H1 (cell line): ENCODE measurements around the gene CCDC120. TPM values are rescaled to one million over a fixed set of nuclear protein-coding genes. Genes with fewer than 3 reads are reported as not detected.
A peak's percentile ranks its signal among the peaks of the same experiment; 100 is the strongest.

Experiments used
- CTCF ChIA-PET: fragments of 300-600 bp; sonication (Branson Sonifier 250); formaldehyde crosslinking; loops from one replicate; lab custom pipeline; 2021; ENCODE audit not compliant: partially characterized antibody; lab: Charles Lee
- POLR2A ChIA-PET: fragments of 300-600 bp; sonication (Branson Sonifier 250); formaldehyde crosslinking; loops from one replicate; lab custom pipeline; 2021; ENCODE audit warnings: inconsistent platforms; ENCODE audit not compliant: partially characterized antibody; lab: Charles Lee
- DNase-seq, 2 experiments: peaks; one replicate each; pipeline versions ENCODE4 v3.0.0 to v3.0.0-alpha.2; 2010 to 2022; ENCODE audit warnings: low spot score in 2 of 2, low read depth in 1 of 2, mixed read lengths in 1 of 2
- FAIRE-seq: peaks from 2 replicates; lab custom pipeline; 2011; peaks lifted over from hg19 to GRCh38; lab: Jason Lieb, UNC
- H2AFZ ChIP-seq: 2 replicates; pipeline ENCODE4 v1.8.1; 2012; ENCODE audit warnings: low read length, inconsistent platforms
- H2AK5ac ChIP-seq: 2 replicates; pipeline ENCODE4 v1.6.1; 2013; ENCODE audit warnings: low read depth, low read length
- H2BK120ac ChIP-seq: replicated peaks from 2 replicates; pipeline ENCODE3; 2013; ENCODE audit warnings: low read depth, low read length, inconsistent platforms
- H2BK12ac ChIP-seq: 2 replicates; pipeline ENCODE4 v1.6.1; 2013; ENCODE audit warnings: low read depth, low read length
- H2BK15ac ChIP-seq: 2 replicates; pipeline ENCODE4 v1.6.1; 2013; ENCODE audit warnings: low read length
- H2BK20ac ChIP-seq: 2 replicates; pipeline ENCODE4 v1.6.1; 2013; ENCODE audit warnings: low read length
- H2BK5ac ChIP-seq: 2 replicates; pipeline ENCODE4 v1.6.1; 2013; ENCODE audit warnings: low read depth, low read length
- H3K14ac ChIP-seq: 2 replicates; pipeline ENCODE4 v1.6.1; 2013; ENCODE audit warnings: inconsistent platforms; ENCODE audit not compliant: insufficient read length
- H3K18ac ChIP-seq: 2 replicates; pipeline ENCODE4 v1.6.1; 2013; ENCODE audit warnings: low read length; ENCODE audit errors: extremely low read depth
- H3K23ac ChIP-seq: 2 replicates; pipeline ENCODE4 v1.6.1; 2013; ENCODE audit warnings: inconsistent platforms; ENCODE audit not compliant: insufficient read length
- H3K23me2 ChIP-seq: 2 replicates; pipeline ENCODE4 v1.6.1; 2013; ENCODE audit warnings: low read depth, low read length
- H3K27ac ChIP-seq: 2 replicates; pipeline ENCODE4 v1.6.1; 2011; ENCODE audit warnings: low read depth, low read length, inconsistent platforms
- H3K27me3 ChIP-seq, 4 experiments: replicated peaks in 1 of 4; 1 replicate in 1 of 4; 2 replicates in 3 of 4; pipeline versions ENCODE4 v1.6.1 to v1.8.1; 2011 to 2013; ENCODE audit warnings: low read length in 3 of 4, mild to moderate bottlenecking in 3 of 4, inconsistent platforms in 2 of 4, mixed read lengths in 2 of 4, moderate library complexity in 1 of 4; ENCODE audit not compliant: control insufficient read depth in 3 of 4, insufficient read depth in 3 of 4; ENCODE audit errors: extremely low read depth in 1 of 4
- H3K36me3 ChIP-seq, 4 experiments: 2 replicates each; pipeline versions ENCODE4 v1.6.1 to v1.8.1; 2011 to 2013; ENCODE audit warnings: mild to moderate bottlenecking in 4 of 4, low read length in 3 of 4, moderate library complexity in 2 of 4, control low read depth in 1 of 4, inconsistent platforms in 1 of 4; ENCODE audit not compliant: insufficient read depth in 4 of 4, control insufficient read depth in 2 of 4
- H3K4ac ChIP-seq: replicated peaks from 2 replicates; pipeline ENCODE3; 2013; ENCODE audit warnings: low read length, low read depth, mixed read lengths, inconsistent platforms; ENCODE audit not compliant: insufficient read length
- H3K4me1 ChIP-seq, 4 experiments: replicated peaks in 1 of 4; 1 replicate in 1 of 4; 2 replicates in 3 of 4; pipeline versions ENCODE4 v1.6.1 to v1.8.1; 2011 to 2013; ENCODE audit warnings: low read length in 3 of 4, inconsistent platforms in 2 of 4, mixed read lengths in 1 of 4; ENCODE audit not compliant: insufficient read depth in 4 of 4, control insufficient read depth in 3 of 4
- H3K4me2 ChIP-seq, 2 experiments: 2 replicates each; pipeline versions ENCODE4 v1.6.1 to v1.8.1; 2011 to 2013; ENCODE audit warnings: low read depth in 2 of 2, low read length in 2 of 2, control low read depth in 1 of 2, inconsistent platforms in 1 of 2, mild to moderate bottlenecking in 1 of 2; ENCODE audit not compliant: insufficient read depth in 1 of 2
- H3K4me3 ChIP-seq, 4 experiments: fragments of 200-600, 300-600 bp in 1 of 4; sonication (generic), shearing (Covaris generic), sonication (Bioruptor Twin) in 1 of 4; 2 replicates each; pipeline versions ENCODE4 v1.5.1 to v1.8.1; 2011 to 2016; ENCODE audit warnings: low read length in 4 of 4, low read depth in 3 of 4, control low read depth in 2 of 4, inconsistent platforms in 2 of 4, mild to moderate bottlenecking in 2 of 4, mixed read lengths in 1 of 4, moderate library complexity in 1 of 4; ENCODE audit not compliant: insufficient read depth in 2 of 4; ENCODE audit errors: extremely low read depth in 1 of 4
- H3K56ac ChIP-seq: replicated peaks from 2 replicates; pipeline ENCODE3; 2013; ENCODE audit warnings: low read depth, mild to moderate bottlenecking, mixed read lengths, low read length, inconsistent platforms; ENCODE audit not compliant: insufficient read length
- H3K79me1 ChIP-seq: 2 replicates; pipeline ENCODE4 v1.6.1; 2013; ENCODE audit warnings: low read depth, low read length, control low read depth
- H3K79me2 ChIP-seq, 2 experiments: 2 replicates each; pipeline versions ENCODE4 v1.6.1 to v1.8.1; 2012 to 2013; ENCODE audit warnings: low read length in 2 of 2, mild to moderate bottlenecking in 2 of 2, inconsistent platforms in 1 of 2; ENCODE audit not compliant: insufficient read depth in 2 of 2, control insufficient read depth in 1 of 2
- H3K9ac ChIP-seq, 4 experiments: replicated peaks in 1 of 4; 1 replicate in 1 of 4; 2 replicates in 3 of 4; pipeline versions ENCODE4 v1.6.1 to v1.8.1; 2011 to 2013; ENCODE audit warnings: low read depth in 3 of 4, low read length in 3 of 4, control low read depth in 2 of 4, mild to moderate bottlenecking in 2 of 4, moderate library complexity in 2 of 4, inconsistent platforms in 1 of 4; ENCODE audit errors: extremely low read depth in 1 of 4
- H3K9me3 ChIP-seq, 2 experiments: 2 replicates each; pipeline versions ENCODE4 v1.6.1 to v1.8.1; 2012 to 2013; ENCODE audit warnings: mild to moderate bottlenecking in 2 of 2, moderate library complexity in 2 of 2, control low read depth in 1 of 2, inconsistent platforms in 1 of 2, low read depth in 1 of 2, low read length in 1 of 2, mixed read lengths in 1 of 2; ENCODE audit not compliant: insufficient read depth in 2 of 2
- H4K20me1 ChIP-seq, 2 experiments: replicated peaks in 1 of 2; 2 replicates each; pipeline versions ENCODE3 to v1.8.1; 2011 to 2013; ENCODE audit warnings: inconsistent platforms in 2 of 2, low read length in 2 of 2, mild to moderate bottlenecking in 1 of 2; ENCODE audit not compliant: insufficient read depth in 2 of 2, control insufficient read depth in 1 of 2
- H4K5ac ChIP-seq: 2 replicates; pipeline ENCODE4 v1.6.1; 2013; ENCODE audit warnings: low read length, low read depth, mixed read lengths, inconsistent platforms; ENCODE audit not compliant: insufficient read length
- H4K8ac ChIP-seq: 2 replicates; pipeline ENCODE4 v1.8.0; 2013; ENCODE audit warnings: mild to moderate bottlenecking, moderate library complexity, low read length, inconsistent platforms; ENCODE audit not compliant: insufficient read depth; ENCODE audit errors: extremely low read depth
- H4K91ac ChIP-seq: replicated peaks from 2 replicates; pipeline ENCODE3; 2013; ENCODE audit warnings: low read length, mixed read lengths, inconsistent platforms; ENCODE audit not compliant: insufficient read length
- EZH2 ChIP-seq: fragments of 200-600 bp; sonication (generic); IDR thresholded peaks from 2 replicates; pipeline ENCODE4 v1.7.1; 2012; ENCODE audit warnings: low read depth, mild to moderate bottlenecking, moderate library complexity, low read length, inconsistent platforms; ENCODE audit not compliant: severe bottlenecking
- HDAC2 ChIP-seq, 2 experiments: fragments of 300-600 bp in 1 of 2; sonication (generic) in 1 of 2; IDR thresholded peaks; 2 replicates each; pipeline ENCODE4 v1.6.1; 2011 to 2012; ENCODE audit warnings: low read depth in 2 of 2, low read length in 2 of 2, mild to moderate bottlenecking in 2 of 2, moderate library complexity in 2 of 2, borderline replicate concordance in 1 of 2, inconsistent platforms in 1 of 2
- JUN ChIP-seq: IDR thresholded peaks from 2 replicates; pipeline ENCODE4 v1.6.1; 2011; ENCODE audit warnings: low read depth, mild to moderate bottlenecking, improper control_type of control experiment, low read length
- JUND ChIP-seq: IDR thresholded peaks from 2 replicates; pipeline ENCODE4 v1.6.1; 2011; ENCODE audit warnings: mild to moderate bottlenecking, improper control_type of control experiment, low read length
- RXRA ChIP-seq: IDR thresholded peaks from 2 replicates; pipeline ENCODE4 v1.6.1; 2011; ENCODE audit warnings: low read depth, mild to moderate bottlenecking, low read length, moderate library complexity; ENCODE audit not compliant: insufficient read depth
- WGBS, 2 experiments: shearing (Covaris generic) in 1 of 2; methylation state at CpG; one replicate each; pipeline versions ENCODE4 v1.1.6 to v1.1.7; 2013 to 2015; ENCODE audit warnings: low lambda C conversion rate in 2 of 2, mixed read lengths in 2 of 2, inconsistent platforms in 1 of 2, low coverage in 1 of 2, missing lambda C conversion rate in 1 of 2; ENCODE audit not compliant: insufficient replicate concordance in 2 of 2, insufficient coverage in 1 of 2, insufficient read length in 1 of 2; ENCODE audit errors: extremely low coverage in 1 of 2, missing lambda C conversion rate in 1 of 2; 5-methylcytosine and 5-hydroxymethylcytosine counted together
- polyA plus RNA-seq, 7 experiments: library from polyadenylated mRNA; depleted of rRNA in 3 of 7; stranded (reverse) in 5 of 7; unstranded in 2 of 7; fragments of >200 nt in 5 of 7; fragments of 200-250 nt in 2 of 7; gene quantifications; 1 replicate in 5 of 7; 2 replicates in 1 of 7; 4 replicates in 1 of 7; pipeline versions ENCODE4 v1.2.1 to v1.2.3, GENCODE V29; 2011 to 2013; ENCODE audit warnings: missing spikeins in 2 of 7, mixed read lengths in 2 of 7
- total RNA-seq: library from RNA; stranded (reverse); fragmentation: NEBNext Ultra II Directional; extraction: Animal tissue kit (Norgen Biotek cat#: 25700); gene quantifications from 2 replicates; pipeline ENCODE4 v1.2.1, GENCODE V29; 2021
- TF ChIP-seq, protein P1 (sequence below): IDR thresholded peaks from 2 replicates; pipeline ENCODE4 v1.6.1; 2012; ENCODE audit warnings: inconsistent platforms
- TF ChIP-seq, protein P2 (sequence below): IDR thresholded peaks from 2 replicates; pipeline ENCODE4 v1.6.1; 2012; ENCODE audit warnings: low read length, inconsistent platforms

Gene CCDC120
- total and polyA plus RNA-seq, 2 of the 8 experiments (the other 6 are each of a cell fraction or from before 2014, with no cell fraction given), result 4.9 to 11.9 TPM

- H3K4me2 ChIP-seq, result peak overlapping the region; percentile 78 to 85
- POLR2A ChIA-PET, result interaction anchor here (0.8 to 2.0 kb wide), 3 partner anchors 13 to 57 kb away, joined by 3 to 5 read pairs (median 4); no protein-coding TSS in a partner anchor
Observed at GRCh38 chrX:49059681-49060085, 884 bp downstream of the CCDC120 start.

More at GRCh38 chrX:49059681-49060085, 884 bp downstream of the CCDC120 start:
- CTCF ChIA-PET, result interaction anchor here (0.7 kb wide), 1 partner anchor 18 kb away, joined by 3 read pairs; no protein-coding TSS in a partner anchor
- WGBS, 2 experiments, result 67% methylated on average over 1 of the region's 10 CpGs; no CpG with 5 or more reads in 1 of the 2 experiments
- no peak overlapping the region for H2BK12ac ChIP-seq
- no peak overlapping the region for H3K14ac ChIP-seq
- no peak overlapping the region for H3K23ac ChIP-seq
- no peak overlapping the region for H2BK20ac ChIP-seq
- no peak overlapping the region; a peak in 1 of 7 replicates for H3K9ac ChIP-seq
- H3K4ac ChIP-seq, result no peak overlapping the region
- peaks cover 0 to 1% of the 10 kb centered on the region in 2 experiments for H4K20me1 ChIP-seq
- no peak for FAIRE-seq
- H4K8ac ChIP-seq, result no peak overlapping the region
- H3K56ac ChIP-seq, result no peak overlapping the region
- no peak overlapping the region for H2AK5ac ChIP-seq
- H3K27me3 ChIP-seq, result no peaks in the 10 kb centered on the region
- no peak overlapping the region for H2BK15ac ChIP-seq
- H4K5ac ChIP-seq, result no peak overlapping the region
- H3K79me1 ChIP-seq, result no peaks in the 10 kb centered on the region
- H3K4me1 ChIP-seq, result peaks cover 0 to 4% (median 0%) of the 10 kb centered on the region in 4 experiments; a peak in 3 of 7 replicates
- no peak for DNase-seq
- no peaks in the 10 kb centered on the region for H3K23me2 ChIP-seq
- H4K91ac ChIP-seq, result no peak overlapping the region
- no peak overlapping the region for H2BK5ac ChIP-seq
- no peak overlapping the region for H3K18ac ChIP-seq
- H3K36me3 ChIP-seq, result peaks cover 0 to 12% (median 3%) of the 10 kb centered on the region in 4 experiments; a peak in 2 of 8 replicates
- no peak overlapping the region for H2AFZ ChIP-seq
- H3K4me3 ChIP-seq, result peak overlapping the region; percentile 46 to 66 (median 51); a peak in 5 of 8 replicates
- TF ChIP-seq RXRA (no peak), EZH2 (no peak), JUN (no peak), HDAC2 (IDR thresholded peaks at IDR 0.05; ENCODE audit: borderline replicate concordance in 1 of 2, low read depth in 2 of 2, low read length in 2 of 2) (no peak), JUND (peak; percentile 68)
- TF ChIP-seq, protein P1, sequence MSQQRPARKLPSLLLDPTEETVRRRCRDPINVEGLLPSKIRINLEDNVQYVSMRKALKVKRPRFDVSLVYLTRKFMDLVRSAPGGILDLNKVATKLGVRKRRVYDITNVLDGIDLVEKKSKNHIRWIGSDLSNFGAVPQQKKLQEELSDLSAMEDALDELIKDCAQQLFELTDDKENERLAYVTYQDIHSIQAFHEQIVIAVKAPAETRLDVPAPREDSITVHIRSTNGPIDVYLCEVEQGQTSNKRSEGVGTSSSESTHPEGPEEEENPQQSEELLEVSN, result no peak
- TF ChIP-seq, protein P2, sequence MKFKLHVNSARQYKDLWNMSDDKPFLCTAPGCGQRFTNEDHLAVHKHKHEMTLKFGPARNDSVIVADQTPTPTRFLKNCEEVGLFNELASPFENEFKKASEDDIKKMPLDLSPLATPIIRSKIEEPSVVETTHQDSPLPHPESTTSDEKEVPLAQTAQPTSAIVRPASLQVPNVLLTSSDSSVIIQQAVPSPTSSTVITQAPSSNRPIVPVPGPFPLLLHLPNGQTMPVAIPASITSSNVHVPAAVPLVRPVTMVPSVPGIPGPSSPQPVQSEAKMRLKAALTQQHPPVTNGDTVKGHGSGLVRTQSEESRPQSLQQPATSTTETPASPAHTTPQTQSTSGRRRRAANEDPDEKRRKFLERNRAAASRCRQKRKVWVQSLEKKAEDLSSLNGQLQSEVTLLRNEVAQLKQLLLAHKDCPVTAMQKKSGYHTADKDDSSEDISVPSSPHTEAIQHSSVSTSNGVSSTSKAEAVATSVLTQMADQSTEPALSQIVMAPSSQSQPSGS, result no peak
- H3K79me2 ChIP-seq, result peaks cover 0 to 5% of the 10 kb centered on the region in 2 experiments; a peak in 1 of 4 replicates
- no peaks in the 10 kb centered on the region for H3K9me3 ChIP-seq
- H2BK120ac ChIP-seq, result no peak overlapping the region
- H3K27ac ChIP-seq, result no peak overlapping the region
